Adrenal gland (tissue), 12 donors: ENCODE data around the gene TNNT3. TPM values are rescaled to one million over a fixed set of nuclear protein-coding genes. Genes with fewer than 3 reads are reported as not detected.

Experiments used
- DNase-seq, 7 donors: peaks; one replicate each; pipeline ENCODE4 v3.0.0-alpha.2; 2019 to 2020
- H3K27ac ChIP-seq, 5 donors: fragments of 200-600 bp; sonication (generic) in 4 of 5; 1 replicate in 3 of 5; 2 replicates in 2 of 5; pipeline versions ENCODE4 v1.5.1 to v1.8.0; 2016 to 2020; ENCODE audit warnings: mild to moderate bottlenecking in 1 of 5
- H3K27me3 ChIP-seq: fragments of 200-600 bp; 2 replicates; pipeline ENCODE4 v1.8.0; 2021
- H3K36me3 ChIP-seq, 2 donors: fragments of 200-600 bp; replicated peaks in 1 of 2; 1 replicate in 1 of 2; 2 replicates in 1 of 2; pipeline versions ENCODE4 v1.5.1 to v1.8.0; 2018 to 2022
- H3K4me1 ChIP-seq, 2 donors: fragments of 200-600 bp; replicated peaks in 1 of 2; 1 replicate in 1 of 2; 2 replicates in 1 of 2; pipeline versions ENCODE4 v1.5.1 to v1.8.0; 2018 to 2021
- H3K4me3 ChIP-seq, 4 donors: fragments of 200-600 bp; sonication (generic) in 3 of 4; one replicate each; pipeline ENCODE4 v1.5.1; 2016 to 2018
- H3K9me3 ChIP-seq, 3 donors: fragments of 200-600 bp; sonication (generic) in 1 of 3; replicated peaks in 1 of 3; 1 replicate in 2 of 3; 2 replicates in 1 of 3; pipeline versions ENCODE4 v1.5.1 to v1.8.0; 2016 to 2021
- POLR2A ChIP-seq, 2 donors: fragments of 450-650 bp; IDR thresholded peaks; one replicate each; pipeline ENCODE4 v1.6.1; 2017; ENCODE audit warnings: antibody characterized with exemption in 2 of 2, mild to moderate bottlenecking in 2 of 2, moderate library complexity in 1 of 2
- WGBS, 4 donors: extraction: QIAGEN DNeasy Blood & Tissue Kit in 2 of 4; methylation state at CpG; one replicate each; pipeline versions ENCODE4 v1.1.5 to v1.1.7; 2013 to 2017; 5-methylcytosine and 5-hydroxymethylcytosine counted together
- intact Hi-C, 2 donors: fragments of 100-400 bp; cut with DNase I; formaldehyde crosslinking; loops; one replicate each; pipeline versions ENCODE4 v1.14.1 to v1.15.0; 2022 to 2023
- polyA plus RNA-seq, 3 donors: library from polyadenylated mRNA; stranded (reverse); fragments of 200-250 nt in 2 of 3; fragments of 350-450 nt in 1 of 3; fragmentation: Illumina TruSeq in 1 of 3; extraction: RNeasy Lipid Tissue Mini Kit (QIAGEN cat#74804) in 1 of 3; gene quantifications; one replicate each; pipeline ENCODE4 v1.2.3, GENCODE V29; 2013 to 2014
- total RNA-seq, 9 donors: library from RNA; depleted of rRNA in 4 of 9; stranded (reverse); fragments of >200 nt in 4 of 9; fragments of 120-200 nt in 1 of 9; fragmentation: NEBNext Ultra II Directional in 1 of 9; extraction: Animal tissue kit (Norgen Biotek cat#: 25700) in 1 of 9; gene quantifications; one replicate each; pipeline versions ENCODE4 v1.1.0 to v1.2.4, GENCODE V29; 2013 to 2023
- TF ChIP-seq, protein P1 (sequence below), 6 experiments: fragments of 450-650 bp in 4 of 6; fragments of 200-600 bp in 2 of 6; sonication (generic) in 1 of 6; IDR thresholded peaks; 1 replicate in 5 of 6; 2 replicates in 1 of 6; pipeline versions ENCODE4 v1.5.1 to v1.8.0; 2016 to 2021; ENCODE audit warnings: antibody characterized with exemption in 6 of 6, mild to moderate bottlenecking in 2 of 6, moderate library complexity in 1 of 6
- donor health status: healthy with polysubstance abuse.
- donor health status: Bipolar disorder and iron deficiency.
- donor health status: DM: yes; HTN: yes; CAD: no.
- donor health status: DM: no; HTN: no; CAD: no.
- donor health status: DM: no; HTN: no; CAD: no.
- donor health status: DM: yes; HTN: yes; CAD: no.

The TNNT3 gene
- total and polyA plus RNA-seq, 12 donors, result 0.81 to 12.2 (median 5.4) TPM; not detected in 1

DNA sequence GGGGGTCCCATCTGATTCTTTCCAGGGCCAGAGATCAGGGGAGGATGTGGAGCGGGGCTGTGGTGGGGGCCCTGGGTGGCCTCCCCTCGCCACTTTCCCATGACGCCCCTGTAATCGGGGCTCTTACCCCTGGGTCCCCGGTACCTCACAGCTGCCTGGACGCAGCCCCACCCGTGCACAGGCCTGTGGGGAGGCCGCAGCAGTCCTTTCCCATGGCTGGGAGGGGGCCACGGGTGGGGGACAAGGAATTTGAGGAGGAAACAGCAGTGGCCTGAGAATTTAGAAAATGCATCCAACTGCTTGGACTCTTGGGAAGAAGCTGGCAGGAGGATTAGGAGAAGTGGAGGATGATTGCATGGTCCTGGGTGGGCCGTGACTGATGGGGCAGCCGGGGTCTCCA is 60.1 kb downstream of the TNNT3 start:
- H3K27me3 ChIP-seq, result no peaks in the 10 kb centered on the region
- no peak for TF ChIP-seq POLR2A (IDR thresholded peaks at IDR 0.05)
- TF ChIP-seq, protein P1, sequence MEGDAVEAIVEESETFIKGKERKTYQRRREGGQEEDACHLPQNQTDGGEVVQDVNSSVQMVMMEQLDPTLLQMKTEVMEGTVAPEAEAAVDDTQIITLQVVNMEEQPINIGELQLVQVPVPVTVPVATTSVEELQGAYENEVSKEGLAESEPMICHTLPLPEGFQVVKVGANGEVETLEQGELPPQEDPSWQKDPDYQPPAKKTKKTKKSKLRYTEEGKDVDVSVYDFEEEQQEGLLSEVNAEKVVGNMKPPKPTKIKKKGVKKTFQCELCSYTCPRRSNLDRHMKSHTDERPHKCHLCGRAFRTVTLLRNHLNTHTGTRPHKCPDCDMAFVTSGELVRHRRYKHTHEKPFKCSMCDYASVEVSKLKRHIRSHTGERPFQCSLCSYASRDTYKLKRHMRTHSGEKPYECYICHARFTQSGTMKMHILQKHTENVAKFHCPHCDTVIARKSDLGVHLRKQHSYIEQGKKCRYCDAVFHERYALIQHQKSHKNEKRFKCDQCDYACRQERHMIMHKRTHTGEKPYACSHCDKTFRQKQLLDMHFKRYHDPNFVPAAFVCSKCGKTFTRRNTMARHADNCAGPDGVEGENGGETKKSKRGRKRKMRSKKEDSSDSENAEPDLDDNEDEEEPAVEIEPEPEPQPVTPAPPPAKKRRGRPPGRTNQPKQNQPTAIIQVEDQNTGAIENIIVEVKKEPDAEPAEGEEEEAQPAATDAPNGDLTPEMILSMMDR (IDR thresholded peaks at IDR 0.05), result no peak
- no peak overlapping the region for H3K4me3 ChIP-seq
- intact Hi-C loops, result no loop called here
- H3K27ac ChIP-seq, result no peak overlapping the region
- H3K4me1 ChIP-seq, result no peaks in the 10 kb centered on the region
- no peaks in the 10 kb centered on the region for H3K36me3 ChIP-seq
- H3K9me3 ChIP-seq, result no peaks in the 10 kb centered on the region
- no CpG with 5 or more reads among the region's 11 CpGs for WGBS, 4 donors
- DNase-seq, result no peak

DNA sequence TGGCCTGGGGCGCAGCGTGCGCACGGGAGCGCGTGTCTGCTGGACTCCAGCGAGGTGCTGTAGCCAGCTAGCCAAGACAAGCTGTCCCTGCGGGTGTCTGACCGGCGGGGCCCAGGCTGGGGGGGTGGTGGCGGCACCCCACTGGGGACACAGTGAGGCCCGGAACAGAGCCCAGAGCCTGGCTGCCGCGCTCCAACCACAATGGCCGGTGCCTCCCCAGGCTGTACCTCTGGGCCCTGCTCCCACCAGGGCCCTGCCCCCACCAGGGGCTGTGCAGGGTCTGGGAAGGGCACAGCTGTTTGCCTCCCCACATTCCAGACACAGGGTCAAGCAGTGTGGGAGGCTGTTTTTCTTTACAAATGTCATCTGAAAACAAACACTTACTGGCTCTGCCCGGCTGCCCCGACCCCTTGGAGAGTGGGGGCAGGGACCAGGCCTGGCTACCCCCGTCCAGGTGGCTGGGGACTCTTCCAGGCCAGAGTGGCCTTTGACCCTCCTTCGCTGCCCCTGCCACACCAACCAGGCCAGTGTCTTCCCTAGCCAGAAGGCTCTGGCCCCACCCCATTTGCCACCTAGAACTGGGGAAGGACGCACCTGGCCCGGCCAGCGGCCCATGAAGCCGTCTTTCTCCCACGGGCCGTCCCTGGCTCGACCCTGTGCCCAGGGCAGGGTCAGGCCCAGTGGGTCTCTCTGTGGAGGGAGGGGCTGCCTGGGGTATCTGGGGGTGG is 63.5 kb downstream of the TNNT3 start:
- Histone ChIP-seq H3K36me3 (no peaks in the 10 kb centered on the region), H3K27ac (no peak overlapping the region), H3K4me3 (no peak overlapping the region), H3K27me3 (no peaks in the 10 kb centered on the region), H3K9me3 (no peaks in the 10 kb centered on the region), H3K4me1 (no peaks in the 10 kb centered on the region)
- intact Hi-C loops, result no loop called here
- no CpG with 5 or more reads among the region's 26 CpGs for WGBS, 4 donors
- TF ChIP-seq POLR2A (IDR thresholded peaks at IDR 0.05), result no peak
- TF ChIP-seq, protein P1 (IDR thresholded peaks at IDR 0.05), result no peak
- no peak for DNase-seq

- Histone ChIP-seq H3K4me1 (no peaks in the 10 kb centered on the region), H3K4me3 (no peak overlapping the region), H3K27me3 (no peaks in the 10 kb centered on the region), H3K36me3 (no peaks in the 10 kb centered on the region), H3K9me3 (no peaks in the 10 kb centered on the region), H3K27ac (no peak overlapping the region)
- intact Hi-C loops, result no loop called here
- WGBS, 4 donors, result 84 to 96% (median 90%) methylated on average over 4 to 9 of the region's 12 CpGs
- TF ChIP-seq POLR2A (IDR thresholded peaks at IDR 0.05), result no peak
- TF ChIP-seq, protein P1 (IDR thresholded peaks at IDR 0.05), result no peak
- DNase-seq, result peak in 1 of 7 donors; percentile 10
These were observed 64.1 kb downstream of the TNNT3 start for GRCh38 chr11:1983601-1983961.

- TF ChIP-seq, protein P1 (IDR thresholded peaks at IDR 0.05), result no peak
- no peak for TF ChIP-seq POLR2A (IDR thresholded peaks at IDR 0.05)
- Histone ChIP-seq H3K4me3 (no peak overlapping the region), H3K4me1 (no peaks in the 10 kb centered on the region), H3K27ac (no peak overlapping the region), H3K9me3 (no peaks in the 10 kb centered on the region), H3K36me3 (no peaks in the 10 kb centered on the region), H3K27me3 (no peaks in the 10 kb centered on the region)
- intact Hi-C loops, result no loop called here
- no peak for DNase-seq
- no CpG with 5 or more reads among the region's 6 CpGs for WGBS, 4 donors
These were observed 67.5 kb downstream of the TNNT3 start for GRCh38 chr11:1987024-1987423.
